Activated naive CD8-positive, alpha-beta T cell (primary cell): ENCODE measurements around the gene WDFY3.

Experiments
- H3K27ac Mint-ChIP-seq: one replicate; pipeline ENCODE4 v1.8.0; 2021; ENCODE audit warnings: mixed read lengths
- H3K27me3 Mint-ChIP-seq: one replicate; pipeline ENCODE4 v1.8.0; 2021; ENCODE audit warnings: mixed read lengths
- H3K36me3 Mint-ChIP-seq: one replicate; pipeline ENCODE4 v1.8.0; 2021; ENCODE audit warnings: mixed read lengths
- H3K4me1 Mint-ChIP-seq: one replicate; pipeline ENCODE4 v1.8.0; 2021; ENCODE audit warnings: low read depth, mixed read lengths
- H3K4me3 Mint-ChIP-seq: one replicate; pipeline ENCODE4 v1.8.0; 2021; ENCODE audit warnings: mild to moderate bottlenecking, mixed read lengths
- H3K9me3 Mint-ChIP-seq: one replicate; pipeline ENCODE4 v1.8.0; 2021; ENCODE audit warnings: low read depth, mixed read lengths

Gene WDFY3

DNA sequence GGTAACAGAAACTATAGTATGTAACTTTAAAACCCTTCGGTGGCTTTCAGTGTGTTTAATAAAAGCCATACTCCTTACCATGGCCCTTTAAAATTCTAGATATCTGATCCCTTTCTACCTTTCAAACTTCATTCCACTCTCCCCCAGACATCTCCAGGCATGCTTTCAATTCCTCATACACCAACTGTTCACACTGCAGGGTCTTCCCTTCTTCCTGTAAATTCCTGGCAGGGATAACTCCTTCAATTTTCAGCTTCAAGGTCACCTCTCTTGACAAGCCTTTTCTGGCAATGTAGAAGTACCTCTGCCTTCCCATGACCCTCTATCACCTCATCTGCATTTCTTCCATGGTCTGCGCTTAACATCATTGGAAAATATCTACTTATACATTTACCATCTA, 60.8 kb downstream of the WDFY3 start:
- Mint-ChIP-seq H3K27ac (no peak overlapping the region), H3K4me1 (no peaks in the 10 kb centered on the region), H3K9me3 (no peaks in the 10 kb centered on the region), H3K4me3 (no peak overlapping the region), H3K36me3 (no peaks in the 10 kb centered on the region), H3K27me3 (no peaks in the 10 kb centered on the region)

DNA sequence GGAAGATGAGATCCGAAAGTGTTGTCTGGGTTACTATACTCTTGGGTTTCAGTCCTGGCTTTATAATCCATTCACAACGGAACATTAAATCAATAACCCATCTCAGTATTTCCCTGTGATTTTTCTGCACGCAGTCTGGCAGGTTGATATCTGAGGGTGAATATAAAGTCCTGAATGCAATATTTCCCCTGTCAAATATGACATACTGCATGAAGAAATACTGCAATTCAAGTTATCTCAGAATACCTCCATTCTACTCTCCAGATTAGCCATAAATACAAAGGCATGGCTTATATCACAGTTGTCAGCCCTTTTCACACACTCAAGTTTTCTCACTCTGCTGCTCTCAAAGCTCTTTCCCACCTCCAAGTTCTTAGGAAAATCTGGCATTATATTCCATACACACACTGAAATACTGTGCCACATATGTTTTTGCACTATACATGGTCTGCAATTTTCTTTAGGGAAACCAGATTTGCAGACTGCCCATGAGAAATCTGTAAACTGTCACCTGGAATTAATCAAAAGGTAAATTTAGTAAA, 64.7 kb downstream of the WDFY3 start:
- Mint-ChIP-seq H3K36me3 (no peaks in the 10 kb centered on the region), H3K27me3 (no peaks in the 10 kb centered on the region), H3K4me3 (no peak overlapping the region), H3K27ac (no peak overlapping the region), H3K9me3 (no peaks in the 10 kb centered on the region), H3K4me1 (no peaks in the 10 kb centered on the region)

DNA sequence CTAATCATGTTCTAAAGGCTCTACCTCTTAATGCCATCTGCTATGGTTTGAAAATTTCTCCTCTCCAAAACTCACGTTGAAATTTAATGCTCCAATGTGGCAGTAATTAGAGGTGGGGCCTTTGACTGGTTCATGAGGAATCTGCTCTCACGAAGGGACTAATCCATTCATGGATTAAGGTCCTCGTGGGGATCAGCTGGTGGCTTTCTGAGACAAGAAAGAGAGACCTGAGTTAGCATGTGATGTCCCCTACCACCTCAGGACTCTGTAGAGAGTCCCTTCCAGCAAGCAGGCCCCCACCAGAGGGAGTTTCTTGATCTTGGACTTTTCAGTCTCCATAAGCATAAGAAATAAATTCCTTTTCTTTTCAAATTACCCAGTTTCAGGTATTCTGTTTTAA, 65.3 kb downstream of the WDFY3 start:
- no peak overlapping the region for H3K4me3 Mint-ChIP-seq
- H3K36me3 Mint-ChIP-seq: no peaks in the 10 kb centered on the region
- H3K27me3 Mint-ChIP-seq: no peaks in the 10 kb centered on the region
- H3K9me3 Mint-ChIP-seq: no peaks in the 10 kb centered on the region
- H3K27ac Mint-ChIP-seq: no peak overlapping the region
- no peaks in the 10 kb centered on the region for H3K4me1 Mint-ChIP-seq

DNA sequence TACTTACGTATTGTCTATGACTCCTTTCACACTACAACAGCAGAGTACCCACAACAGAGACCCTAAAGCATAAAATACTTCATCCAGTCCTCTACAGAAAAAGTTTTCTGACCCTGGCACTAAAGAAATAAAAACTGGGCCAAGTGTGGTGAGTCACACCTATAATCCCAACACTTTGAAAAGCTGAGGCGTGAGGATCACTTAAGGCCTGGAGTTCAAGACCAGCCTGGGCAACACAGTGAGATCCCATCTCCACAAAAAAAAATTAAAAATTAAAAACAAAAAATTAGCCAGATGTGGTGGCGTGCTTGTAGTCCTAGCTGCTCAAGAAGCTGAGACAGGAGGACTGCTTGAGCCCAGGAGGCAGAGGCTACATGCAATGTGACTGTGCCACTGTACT, 66.9 kb downstream of the WDFY3 start:
- Mint-ChIP-seq H3K27me3 (no peaks in the 10 kb centered on the region), H3K9me3 (no peaks in the 10 kb centered on the region), H3K4me1 (no peaks in the 10 kb centered on the region), H3K4me3 (no peak overlapping the region), H3K27ac (no peak overlapping the region), H3K36me3 (no peaks in the 10 kb centered on the region)

DNA sequence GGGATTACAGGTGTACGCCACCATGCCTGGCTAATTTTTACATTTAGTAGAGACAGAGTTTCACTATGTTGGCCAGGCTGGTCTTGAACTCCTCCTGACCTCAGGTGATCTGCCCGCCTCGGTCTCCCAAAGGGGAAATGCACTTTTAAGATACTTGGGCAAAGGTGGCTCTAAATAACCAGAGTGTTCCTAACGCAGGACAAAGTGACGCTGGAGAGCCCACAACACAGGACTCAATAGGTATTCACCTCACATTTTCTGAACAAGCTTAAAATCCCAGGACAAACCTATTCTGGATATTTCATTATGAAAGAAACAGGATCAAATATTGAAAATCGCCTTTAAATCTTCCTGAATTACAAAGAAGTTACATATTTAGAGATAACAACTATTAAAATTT, 69.0 kb downstream of the WDFY3 start:
- H3K4me1 Mint-ChIP-seq: no peaks in the 10 kb centered on the region

DNA sequence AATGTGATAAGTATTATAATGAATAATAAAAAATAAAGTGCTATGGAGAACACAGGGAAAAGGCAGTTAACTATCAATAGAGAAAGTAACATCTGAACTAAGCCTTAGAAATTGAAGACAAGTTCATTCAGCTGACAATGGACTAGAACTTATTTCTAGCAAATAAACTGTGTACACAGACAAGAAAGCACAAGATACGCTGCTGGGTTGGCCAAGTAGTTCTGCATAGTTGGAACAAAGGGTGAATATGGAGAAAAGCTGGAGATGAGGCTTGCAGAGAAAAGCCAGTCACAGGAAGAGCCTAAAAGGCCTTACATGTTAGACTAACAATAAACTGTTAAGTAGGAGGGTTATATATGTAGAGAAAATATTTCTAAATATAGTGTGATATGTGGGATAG, 71.2 kb downstream of the WDFY3 start:
- no peaks in the 10 kb centered on the region for H3K9me3 Mint-ChIP-seq
- no peaks in the 10 kb centered on the region for H3K36me3 Mint-ChIP-seq
- no peaks in the 10 kb centered on the region for H3K27me3 Mint-ChIP-seq
- no peaks in the 10 kb centered on the region for H3K4me1 Mint-ChIP-seq
- no peak overlapping the region for H3K4me3 Mint-ChIP-seq
- no peak overlapping the region for H3K27ac Mint-ChIP-seq

More for the DNA sequence above, 69.0 kb downstream of the WDFY3 start:
- Mint-ChIP-seq H3K9me3 (no peaks in the 10 kb centered on the region), H3K36me3 (no peaks in the 10 kb centered on the region), H3K4me3 (no peak overlapping the region), H3K27ac (no peak overlapping the region), H3K27me3 (no peaks in the 10 kb centered on the region)

DNA sequence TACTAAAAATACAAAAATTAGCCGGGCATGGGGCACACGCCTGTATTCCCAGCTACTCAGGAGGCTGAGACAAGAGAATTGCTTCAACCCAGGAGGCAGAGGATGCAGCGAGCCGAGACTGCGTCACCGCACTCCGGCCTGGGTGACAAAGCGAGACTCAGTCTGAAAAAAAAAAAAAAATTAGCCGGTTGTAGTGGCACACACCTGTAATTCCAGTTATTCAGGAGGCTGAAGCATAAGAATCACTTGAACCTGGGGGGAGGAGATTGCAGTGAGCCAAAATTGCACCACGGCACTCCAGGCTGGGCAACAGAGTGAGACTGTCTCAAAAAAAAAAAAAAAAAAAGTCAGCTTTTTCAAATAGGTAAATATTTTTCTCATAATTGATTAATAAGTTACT, 71.9 kb downstream of the WDFY3 start:
- Mint-ChIP-seq H3K27ac (no peak overlapping the region), H3K27me3 (no peaks in the 10 kb centered on the region), H3K36me3 (no peaks in the 10 kb centered on the region), H3K9me3 (no peaks in the 10 kb centered on the region), H3K4me1 (no peaks in the 10 kb centered on the region), H3K4me3 (no peak overlapping the region)

DNA sequence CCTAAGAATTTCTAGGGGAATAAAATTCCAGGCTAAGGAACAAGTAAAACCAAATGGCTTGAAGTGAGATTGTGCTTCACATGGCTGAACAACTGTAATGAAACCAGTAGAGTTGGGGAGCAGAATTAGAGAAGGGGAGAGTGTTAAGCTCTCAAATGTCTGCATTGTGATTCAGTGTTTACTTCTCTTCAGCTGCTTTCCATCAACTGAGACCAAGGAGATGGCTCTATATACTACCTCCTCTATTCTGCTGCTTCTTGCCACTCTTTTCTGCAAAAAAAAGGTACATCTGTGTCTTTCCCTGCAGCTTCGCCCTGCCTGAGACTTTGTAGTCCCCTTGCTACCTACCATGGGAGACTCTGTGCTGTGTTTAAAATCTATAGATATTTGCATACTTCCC, 73.5 kb downstream of the WDFY3 start:
- Mint-ChIP-seq H3K9me3 (no peaks in the 10 kb centered on the region), H3K27ac (no peak overlapping the region), H3K36me3 (no peaks in the 10 kb centered on the region), H3K4me3 (no peak overlapping the region), H3K4me1 (no peaks in the 10 kb centered on the region), H3K27me3 (no peaks in the 10 kb centered on the region)

DNA sequence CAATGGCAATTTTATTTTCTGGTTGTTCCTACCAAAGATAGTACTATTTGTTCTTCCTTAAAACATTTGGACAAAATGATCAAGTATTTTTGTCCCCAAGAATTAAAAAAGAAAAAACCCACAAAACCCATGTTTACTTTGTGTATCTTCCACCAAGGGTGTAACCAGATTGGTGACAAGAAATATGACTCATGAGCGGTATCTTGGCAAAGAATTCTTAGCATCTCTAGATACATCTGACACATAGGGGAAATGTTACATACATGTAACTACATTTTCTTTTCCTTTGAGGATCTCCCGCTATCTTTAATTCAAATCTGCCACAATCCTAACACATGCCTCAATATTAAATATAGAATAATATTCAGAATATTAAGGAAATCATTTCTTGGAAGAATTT, 78.7 kb downstream of the WDFY3 start:
- H3K27me3 Mint-ChIP-seq: no peaks in the 10 kb centered on the region
- H3K27ac Mint-ChIP-seq: no peak overlapping the region
- no peaks in the 10 kb centered on the region for H3K9me3 Mint-ChIP-seq
- H3K4me3 Mint-ChIP-seq: no peak overlapping the region
- H3K4me1 Mint-ChIP-seq: no peaks in the 10 kb centered on the region
- no peaks in the 10 kb centered on the region for H3K36me3 Mint-ChIP-seq

DNA sequence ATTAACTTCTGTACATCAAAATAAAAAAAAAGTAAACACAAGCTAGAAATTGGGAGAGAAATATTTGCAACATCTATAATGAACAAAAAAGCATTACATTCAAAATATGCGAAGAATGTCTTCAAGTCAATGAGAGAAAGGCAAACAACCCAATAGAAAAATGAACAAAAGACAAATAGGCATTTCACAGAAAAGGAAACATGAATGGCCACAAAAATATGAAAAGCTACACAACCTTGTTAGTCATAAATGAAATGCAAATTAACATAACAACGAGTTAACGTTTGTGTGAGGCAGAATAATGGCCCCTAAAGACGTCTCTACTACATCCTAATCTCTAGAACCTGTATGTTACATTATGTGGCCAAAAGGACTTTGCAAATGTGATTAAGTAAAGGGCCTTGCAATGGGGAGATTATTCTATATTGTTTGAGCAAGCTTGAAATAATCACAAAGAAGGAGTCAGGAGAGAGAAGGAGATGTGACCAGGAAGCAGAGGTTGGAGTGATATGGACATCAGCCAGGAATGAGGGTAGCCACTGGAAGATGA, 86.8 kb downstream of the WDFY3 start:
- Mint-ChIP-seq H3K27ac (no peak overlapping the region), H3K4me1 (no peaks in the 10 kb centered on the region), H3K36me3 (no peaks in the 10 kb centered on the region), H3K9me3 (no peaks in the 10 kb centered on the region), H3K27me3 (no peaks in the 10 kb centered on the region), H3K4me3 (no peak overlapping the region)

DNA sequence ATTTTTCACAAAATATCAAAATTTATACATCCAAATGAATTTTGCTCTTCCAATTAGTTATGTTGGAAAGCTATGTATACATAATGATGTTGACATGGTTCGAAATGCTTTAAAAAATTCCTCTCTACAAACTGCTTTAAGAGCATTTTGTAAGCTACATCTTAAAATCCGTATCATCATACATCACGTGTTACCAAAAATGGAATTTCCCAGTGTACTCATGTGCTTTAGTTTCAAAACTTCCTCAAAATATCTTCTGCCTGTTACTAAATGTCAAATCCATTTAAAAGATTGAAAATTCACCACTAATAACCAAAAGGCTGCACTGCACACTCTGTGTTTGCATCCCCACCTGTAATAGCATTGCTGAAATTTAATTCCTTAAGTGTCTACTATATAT, 87.9 kb downstream of the WDFY3 start:
- no peaks in the 10 kb centered on the region for H3K9me3 Mint-ChIP-seq
- H3K4me3 Mint-ChIP-seq: no peak overlapping the region
- no peaks in the 10 kb centered on the region for H3K36me3 Mint-ChIP-seq
- no peaks in the 10 kb centered on the region for H3K4me1 Mint-ChIP-seq
- H3K27me3 Mint-ChIP-seq: no peaks in the 10 kb centered on the region
- no peak overlapping the region for H3K27ac Mint-ChIP-seq

DNA sequence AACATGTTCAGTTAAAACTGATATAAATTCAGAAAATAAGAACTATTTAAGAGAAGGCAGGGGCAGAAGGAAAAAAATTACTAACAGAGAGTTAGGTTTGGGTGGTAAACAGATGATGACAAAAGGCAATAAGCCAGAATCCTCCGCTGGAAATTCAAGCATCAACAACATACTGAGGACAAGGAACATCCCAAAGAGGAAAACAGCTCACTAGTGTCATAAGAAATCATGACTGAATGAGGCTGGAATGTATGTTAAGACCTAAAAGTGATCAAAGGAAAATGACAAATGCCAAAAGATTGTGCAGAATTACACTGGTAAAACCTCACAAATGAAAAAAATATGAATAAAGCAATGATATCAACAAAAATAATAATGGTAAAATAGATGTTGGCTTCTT, 88.4 kb downstream of the WDFY3 start:
- H3K27me3 Mint-ChIP-seq: no peaks in the 10 kb centered on the region
- no peaks in the 10 kb centered on the region for H3K9me3 Mint-ChIP-seq
- H3K4me1 Mint-ChIP-seq: no peaks in the 10 kb centered on the region
- no peaks in the 10 kb centered on the region for H3K36me3 Mint-ChIP-seq
- H3K27ac Mint-ChIP-seq: no peak overlapping the region
- H3K4me3 Mint-ChIP-seq: no peak overlapping the region

DNA sequence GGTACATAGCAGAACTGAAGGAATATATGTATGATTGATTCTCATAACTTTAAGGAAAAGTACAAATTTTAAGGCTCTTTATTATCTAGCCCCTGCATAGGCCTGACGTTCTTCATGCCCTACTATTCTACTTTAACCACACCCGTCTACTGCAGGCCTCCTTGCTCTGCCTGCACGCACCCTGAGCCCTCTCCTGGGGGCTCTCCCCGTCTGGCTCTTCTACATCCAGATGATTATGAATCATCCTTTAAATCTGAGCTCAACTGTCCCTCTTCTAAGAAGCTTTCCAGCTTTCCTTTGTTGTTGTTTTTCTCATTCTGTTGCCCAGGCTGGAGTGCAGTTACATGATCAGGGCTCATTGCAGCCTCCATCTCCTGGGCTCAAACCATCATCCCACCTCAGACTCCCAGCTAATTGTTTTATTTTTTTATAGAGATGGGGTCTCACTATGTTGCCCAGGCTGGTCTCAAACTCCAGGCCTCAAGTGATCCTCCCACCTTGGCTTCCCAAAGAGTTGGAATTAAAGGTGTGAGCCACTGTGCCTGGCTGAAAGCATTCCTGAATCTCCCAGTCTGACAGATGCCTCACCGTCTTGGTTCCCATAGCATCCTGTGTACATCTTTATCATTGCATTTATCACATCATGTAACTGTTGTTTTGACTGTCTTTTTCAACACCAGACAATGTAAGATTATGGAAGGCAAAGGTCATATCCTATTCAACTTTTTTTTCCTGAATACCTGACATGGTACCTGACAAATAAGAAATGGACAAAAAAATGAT, 89.2 kb downstream of the WDFY3 start:
- no peaks in the 10 kb centered on the region for H3K9me3 Mint-ChIP-seq
- H3K27me3 Mint-ChIP-seq: no peaks in the 10 kb centered on the region
- H3K4me3 Mint-ChIP-seq: no peak overlapping the region
- H3K36me3 Mint-ChIP-seq: no peaks in the 10 kb centered on the region
- no peak overlapping the region for H3K27ac Mint-ChIP-seq
- H3K4me1 Mint-ChIP-seq: no peaks in the 10 kb centered on the region

DNA sequence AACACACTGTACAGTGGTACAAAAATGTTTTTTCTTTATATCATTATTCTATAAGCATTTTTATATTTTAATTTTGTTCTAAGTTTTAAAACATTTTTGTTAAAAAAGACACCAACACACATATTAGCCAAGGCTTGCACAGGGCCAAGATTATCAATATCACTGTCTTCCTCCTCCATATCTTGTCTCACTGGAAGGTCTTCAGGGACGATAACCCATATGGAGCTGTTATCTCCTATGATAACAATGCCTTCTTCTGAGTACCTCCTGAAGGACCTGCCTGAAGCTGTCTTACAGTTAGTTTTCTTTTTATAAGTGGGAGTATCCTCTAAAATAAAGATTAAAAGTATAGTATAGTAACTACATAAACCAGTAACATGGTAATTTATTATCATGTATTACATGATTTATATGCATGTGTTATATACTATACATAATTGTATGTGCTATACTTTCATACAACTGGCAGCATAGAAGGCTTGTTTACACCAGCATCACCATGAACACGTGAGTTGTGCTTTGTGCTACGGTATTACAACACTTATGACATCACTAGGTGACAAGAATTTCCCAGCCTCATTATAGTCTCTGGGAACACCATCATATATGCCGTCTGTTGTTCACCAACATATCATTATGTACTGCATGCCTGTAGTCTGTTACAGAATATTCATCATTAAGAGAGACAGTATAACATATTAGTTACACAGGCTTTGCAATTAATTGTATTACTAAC, 90.7 kb downstream of the WDFY3 start:
- Mint-ChIP-seq H3K27me3 (no peaks in the 10 kb centered on the region), H3K27ac (no peak overlapping the region)

DNA sequence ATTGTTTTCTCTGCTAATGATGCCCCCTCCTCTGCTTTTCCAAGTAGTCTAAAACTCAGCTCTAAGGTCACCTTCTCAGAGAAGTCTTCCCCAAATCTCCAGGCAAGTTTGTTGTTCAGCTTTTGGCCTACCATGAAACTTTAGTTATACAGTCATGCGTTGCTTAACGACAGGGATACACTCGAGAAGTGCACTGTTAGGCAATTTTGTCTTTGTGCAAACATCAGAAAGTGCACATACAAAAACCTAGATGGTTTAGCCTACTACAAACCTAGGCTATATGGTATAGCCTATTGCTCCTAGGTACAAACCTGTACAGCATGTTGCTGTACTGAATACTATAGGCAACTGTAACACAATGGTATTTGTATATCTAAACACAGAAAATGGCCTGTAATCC, 91.9 kb downstream of the WDFY3 start:
- no peaks in the 10 kb centered on the region for H3K36me3 Mint-ChIP-seq

More for the DNA sequence above, 90.7 kb downstream of the WDFY3 start:
- Mint-ChIP-seq H3K9me3 (no peaks in the 10 kb centered on the region), H3K4me1 (no peaks in the 10 kb centered on the region), H3K36me3 (no peaks in the 10 kb centered on the region), H3K4me3 (no peak overlapping the region)

More for the DNA sequence above, 91.9 kb downstream of the WDFY3 start:
- H3K27ac Mint-ChIP-seq: no peak overlapping the region
- no peaks in the 10 kb centered on the region for H3K4me1 Mint-ChIP-seq
- no peaks in the 10 kb centered on the region for H3K9me3 Mint-ChIP-seq
- H3K4me3 Mint-ChIP-seq: no peak overlapping the region
- H3K27me3 Mint-ChIP-seq: no peaks in the 10 kb centered on the region
